ENCODE data around the gene C6orf89.
A peak's percentile ranks its signal among the peaks of the same experiment; 100 is the strongest.

Gene C6orf89

DNA sequence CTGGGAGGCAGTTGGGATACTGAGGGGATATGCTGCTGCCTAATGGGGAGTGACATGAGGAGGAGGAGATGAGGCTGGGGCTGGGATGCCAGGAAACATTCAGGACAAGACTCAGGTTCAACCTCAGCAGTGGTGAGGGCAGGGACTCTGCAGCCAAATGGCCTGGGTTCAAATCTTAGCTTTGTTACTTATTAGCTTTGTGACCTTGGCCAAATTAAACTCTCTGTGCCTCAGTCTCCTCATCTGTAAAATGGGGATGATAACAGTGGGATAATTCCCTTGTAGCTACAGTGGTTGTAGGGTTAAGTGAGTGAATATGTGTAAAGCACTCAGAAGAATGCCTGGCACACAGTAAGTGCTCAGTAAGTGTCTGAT lies 70.7 kb downstream of the C6orf89 start:
- DNase-seq (ENCODE audit: low read depth) = no peak
- no peak overlapping the region for H3K4me3 ChIP-seq (ENCODE audit: low read depth, low read length)
- TF ChIP-seq, protein P1, sequence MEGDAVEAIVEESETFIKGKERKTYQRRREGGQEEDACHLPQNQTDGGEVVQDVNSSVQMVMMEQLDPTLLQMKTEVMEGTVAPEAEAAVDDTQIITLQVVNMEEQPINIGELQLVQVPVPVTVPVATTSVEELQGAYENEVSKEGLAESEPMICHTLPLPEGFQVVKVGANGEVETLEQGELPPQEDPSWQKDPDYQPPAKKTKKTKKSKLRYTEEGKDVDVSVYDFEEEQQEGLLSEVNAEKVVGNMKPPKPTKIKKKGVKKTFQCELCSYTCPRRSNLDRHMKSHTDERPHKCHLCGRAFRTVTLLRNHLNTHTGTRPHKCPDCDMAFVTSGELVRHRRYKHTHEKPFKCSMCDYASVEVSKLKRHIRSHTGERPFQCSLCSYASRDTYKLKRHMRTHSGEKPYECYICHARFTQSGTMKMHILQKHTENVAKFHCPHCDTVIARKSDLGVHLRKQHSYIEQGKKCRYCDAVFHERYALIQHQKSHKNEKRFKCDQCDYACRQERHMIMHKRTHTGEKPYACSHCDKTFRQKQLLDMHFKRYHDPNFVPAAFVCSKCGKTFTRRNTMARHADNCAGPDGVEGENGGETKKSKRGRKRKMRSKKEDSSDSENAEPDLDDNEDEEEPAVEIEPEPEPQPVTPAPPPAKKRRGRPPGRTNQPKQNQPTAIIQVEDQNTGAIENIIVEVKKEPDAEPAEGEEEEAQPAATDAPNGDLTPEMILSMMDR (IDR thresholded peaks at IDR 0.05; ENCODE audit: low read depth, low read length, missing control alignments) = no peak

DNA sequence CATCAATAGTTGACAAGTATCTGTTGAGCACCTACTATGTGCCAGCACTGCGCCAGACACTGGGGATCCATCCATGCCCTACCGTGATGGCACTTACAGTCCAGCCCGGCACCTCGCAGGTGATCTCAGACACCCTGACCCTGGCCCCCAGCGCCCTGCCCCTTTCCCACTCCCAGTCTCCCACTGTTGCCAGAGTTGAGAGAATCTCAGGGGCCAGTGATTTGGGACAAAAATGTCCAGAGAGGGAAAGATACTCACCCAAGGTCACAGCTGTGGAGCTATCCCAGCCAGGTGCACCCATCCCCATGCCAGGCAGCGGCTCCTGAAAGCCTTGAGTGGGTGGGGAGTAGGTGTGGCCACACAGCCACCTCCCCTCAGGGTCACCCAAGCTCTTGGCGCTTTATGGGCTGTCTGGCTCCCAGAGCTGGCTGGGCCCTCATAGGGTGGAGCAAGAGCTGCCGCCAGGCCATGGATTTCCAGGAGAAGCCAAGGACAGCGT lies 72.1 kb downstream of the C6orf89 start:
- H3K4me3 ChIP-seq (ENCODE audit: low read depth, low read length) = no peak overlapping the region
- TF ChIP-seq, protein P1 (IDR thresholded peaks at IDR 0.05; ENCODE audit: low read depth, low read length, missing control alignments) = no peak
- no peak for DNase-seq (ENCODE audit: low read depth)

DNA sequence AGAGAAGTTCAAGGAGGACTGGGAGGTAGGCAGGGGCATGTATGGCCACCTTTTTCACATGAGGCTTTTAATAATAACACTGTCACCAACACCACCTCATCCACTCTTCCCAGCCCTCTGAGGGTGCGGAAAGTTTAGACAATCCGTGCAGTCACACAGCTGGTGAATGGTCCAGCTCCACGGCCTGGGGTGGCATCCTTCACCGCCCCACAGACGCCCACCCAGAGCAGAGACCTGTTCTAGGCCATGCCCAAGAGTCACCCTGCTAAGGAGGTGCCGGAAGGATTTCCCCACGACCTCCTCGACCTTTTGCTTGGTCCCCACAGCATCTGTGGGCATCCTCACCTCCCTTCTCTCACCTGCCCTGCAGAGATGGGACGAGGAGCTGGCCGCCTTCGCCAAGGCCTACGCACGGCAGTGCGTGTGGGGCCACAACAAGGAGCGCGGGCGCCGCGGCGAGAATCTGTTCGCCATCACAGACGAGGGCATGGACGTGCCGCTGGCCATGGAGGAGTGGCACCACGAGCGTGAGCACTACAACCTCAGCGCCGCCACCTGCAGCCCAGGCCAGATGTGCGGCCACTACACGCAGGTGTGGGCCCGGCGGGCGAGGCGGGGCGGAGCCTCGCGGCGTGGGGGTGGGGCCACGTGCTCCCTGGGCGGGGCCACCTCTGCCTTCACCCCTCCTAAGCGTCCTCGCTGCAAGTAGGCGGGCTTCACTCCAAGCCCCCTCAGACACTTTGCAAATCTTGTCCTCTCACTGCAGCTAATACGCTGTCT lies 73.2 kb downstream of the C6orf89 start:
- TF ChIP-seq, protein P1 (IDR thresholded peaks at IDR 0.05; ENCODE audit: low read depth, low read length, missing control alignments) = no peak
- no peak for DNase-seq (ENCODE audit: low read depth)
- no peak overlapping the region for H3K4me3 ChIP-seq (ENCODE audit: low read depth, low read length)

DNA sequence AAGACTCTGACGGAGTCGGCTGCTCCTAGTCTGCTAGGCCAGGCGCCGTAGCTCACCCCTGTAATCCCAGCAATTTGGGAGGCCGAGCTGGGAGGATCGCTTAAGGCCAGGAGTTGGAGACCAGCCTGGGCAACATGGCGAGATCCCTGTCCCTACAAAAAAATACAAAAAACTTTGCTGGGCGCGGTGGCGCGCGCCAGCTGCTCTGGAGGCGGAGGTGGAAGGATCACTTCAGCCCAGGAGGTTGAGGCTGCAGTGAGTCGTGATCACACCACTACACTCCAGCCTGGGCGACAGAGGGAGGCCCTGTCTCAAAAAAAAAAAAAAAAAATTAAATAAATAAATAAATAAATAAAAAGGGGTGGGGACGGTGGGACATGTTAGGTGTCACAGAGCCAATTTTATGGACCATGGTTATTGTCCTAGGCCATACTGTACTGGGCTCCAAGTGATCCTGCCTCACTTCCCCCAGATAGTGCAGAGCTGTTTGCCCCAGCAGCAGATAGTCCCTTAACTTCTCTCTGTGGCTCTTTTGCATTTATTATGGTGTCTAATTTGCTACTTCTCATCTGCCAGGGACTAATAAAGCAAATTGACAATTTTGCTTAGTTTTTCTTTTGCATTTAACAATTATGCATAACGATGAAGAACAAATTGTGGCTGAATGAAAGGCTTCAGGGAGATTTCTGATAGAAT lies 74.0 kb downstream of the C6orf89 start:
- no peak overlapping the region for H3K4me3 ChIP-seq (ENCODE audit: low read depth, low read length)
- DNase-seq (ENCODE audit: low read depth) = no peak
- TF ChIP-seq, protein P1 (IDR thresholded peaks at IDR 0.05; ENCODE audit: low read depth, low read length, missing control alignments) = no peak

DNA sequence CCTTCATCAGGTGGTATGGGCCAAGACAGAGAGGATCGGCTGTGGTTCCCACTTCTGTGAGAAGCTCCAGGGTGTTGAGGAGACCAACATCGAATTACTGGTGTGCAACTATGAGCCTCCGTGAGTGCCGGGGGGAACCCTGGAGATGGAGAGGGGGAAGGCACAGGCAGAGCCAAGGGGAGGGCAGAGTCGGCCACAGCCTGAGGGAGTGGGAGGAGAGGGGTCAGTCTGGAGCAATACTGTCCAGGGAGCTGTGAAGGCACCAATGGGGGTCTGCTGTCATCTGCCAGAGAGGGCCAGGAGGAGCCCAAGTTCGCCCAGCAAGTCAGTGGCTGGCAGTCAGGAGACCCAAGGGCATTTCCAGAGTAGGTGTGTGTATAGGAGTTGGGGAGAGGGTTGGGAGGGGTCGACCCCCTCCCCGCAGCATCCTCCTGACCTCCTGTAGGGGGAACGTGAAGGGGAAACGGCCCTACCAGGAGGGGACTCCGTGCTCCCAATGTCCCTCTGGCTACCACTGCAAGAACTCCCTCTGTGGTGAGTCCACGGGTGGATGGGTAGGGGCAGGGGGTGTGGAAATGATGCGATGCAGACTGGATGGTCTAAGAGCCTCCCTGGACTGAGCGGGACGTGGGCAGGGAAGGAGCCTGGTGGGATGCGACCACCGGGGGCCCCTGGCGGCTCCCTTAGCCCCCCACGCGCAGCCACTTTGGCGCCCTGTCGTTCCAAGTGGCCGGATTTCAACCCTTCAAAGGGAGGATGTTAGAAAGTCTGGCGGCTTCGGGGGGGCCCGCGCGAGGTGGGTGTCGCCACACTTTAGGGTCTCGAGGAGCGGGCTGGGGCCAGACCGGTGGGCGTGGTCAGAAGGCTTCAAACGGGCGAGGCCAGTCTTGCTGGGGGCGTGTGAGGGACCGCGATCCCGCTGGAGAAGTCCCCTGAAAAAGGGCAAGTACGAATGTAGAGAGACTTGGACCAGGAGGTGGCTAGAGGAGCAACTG lies 76.0 kb downstream of the C6orf89 start:
- TF ChIP-seq, protein P1 (IDR thresholded peaks at IDR 0.05; ENCODE audit: low read depth, low read length, missing control alignments) = no peak
- no peak overlapping the region for H3K4me3 ChIP-seq (ENCODE audit: low read depth, low read length)
- DNase-seq (ENCODE audit: low read depth) = no peak

DNA sequence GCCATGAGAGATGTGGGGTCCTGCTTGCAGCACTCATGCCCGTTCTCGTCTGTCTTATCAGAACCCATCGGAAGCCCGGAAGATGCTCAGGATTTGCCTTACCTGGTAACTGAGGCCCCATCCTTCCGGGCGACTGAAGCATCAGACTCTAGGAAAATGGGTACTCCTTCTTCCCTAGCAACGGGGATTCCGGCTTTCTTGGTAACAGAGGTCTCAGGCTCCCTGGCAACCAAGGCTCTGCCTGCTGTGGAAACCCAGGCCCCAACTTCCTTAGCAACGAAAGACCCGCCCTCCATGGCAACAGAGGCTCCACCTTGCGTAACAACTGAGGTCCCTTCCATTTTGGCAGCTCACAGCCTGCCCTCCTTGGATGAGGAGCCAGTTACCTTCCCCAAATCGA lies 77.1 kb downstream of the C6orf89 start:
- TF ChIP-seq, protein P1 (IDR thresholded peaks at IDR 0.05; ENCODE audit: low read depth, low read length, missing control alignments) = no peak
- peak; percentile 45 for DNase-seq (ENCODE audit: low read depth)
- no peak overlapping the region for H3K4me3 ChIP-seq (ENCODE audit: low read depth, low read length)
